Transverse colon (tissue), 4 donors: Measurements from ENCODE around the gene FOXD3. TPM values are rescaled to one million over a fixed set of nuclear protein-coding genes. Genes with fewer than 3 reads are reported as not detected.

Experiments
- DNase-seq: peaks from one replicate; pipeline ENCODE4 v3.0.0-alpha.2; 2019
- H3K27ac ChIP-seq, 4 donors: fragments of 200-600 bp; sonication (generic); 2 replicates each; pipeline ENCODE4 v1.5.1; 2016 to 2018; ENCODE audit warnings: inconsistent platforms in 4 of 4
- H3K27me3 ChIP-seq: fragments of 200-600 bp; sonication (generic); 2 replicates; pipeline ENCODE4 v1.5.1; 2017; ENCODE audit warnings: inconsistent platforms
- H3K36me3 ChIP-seq, 4 donors: fragments of 200-600 bp; sonication (generic); 2 replicates each; pipeline ENCODE4 v1.5.1; 2017 to 2019; ENCODE audit warnings: inconsistent platforms in 4 of 4
- H3K4me1 ChIP-seq, 4 donors: fragments of 200-600 bp; sonication (generic); 2 replicates each; pipeline ENCODE4 v1.5.1; 2017 to 2020; ENCODE audit warnings: inconsistent platforms in 4 of 4
- H3K4me3 ChIP-seq, 4 donors: fragments of 200-600 bp; sonication (generic); 1 replicate in 1 of 4; 2 replicates in 3 of 4; pipeline versions ENCODE4 v1.5.1 to v1.6.1; 2017 to 2019; ENCODE audit warnings: inconsistent platforms in 4 of 4
- H3K9me3 ChIP-seq, 2 donors: fragments of 200-600 bp; sonication (generic); 2 replicates each; pipeline ENCODE4 v1.5.1; 2017 to 2019; ENCODE audit warnings: inconsistent platforms in 2 of 2
- EP300 ChIP-seq: sonication (generic); formaldehyde crosslinking; IDR thresholded peaks from one replicate; pipeline ENCODE4 v1.6.1; 2017; ENCODE audit warnings: antibody characterized with exemption, low read depth
- POLR2A ChIP-seq: fragments of 450-650 bp; IDR thresholded peaks from one replicate; pipeline ENCODE4 v1.6.1; 2016; ENCODE audit warnings: antibody characterized with exemption, mild to moderate bottlenecking, moderate library complexity
- POLR2AphosphoS5 ChIP-seq, 3 donors: sonication (generic); formaldehyde crosslinking; IDR thresholded peaks; one replicate each; pipeline ENCODE4 v1.6.1; 2016; ENCODE audit warnings: antibody characterized with exemption in 3 of 3
- WGBS, 2 donors: methylation state at CpG; one replicate each; pipeline ENCODE4 v1.1.5; 2018; ENCODE audit warnings: low coverage in 1 of 2; 5-methylcytosine and 5-hydroxymethylcytosine counted together
- in situ Hi-C, 4 donors: fragments of 200-750 bp; cut with MboI; loops; one replicate each; pipeline versions ENCODE4 v1.15.0 to v1.15.1; 2017; ENCODE audit warnings: low sequenced_read_pairs in 3 of 4, low pct_ligation_motif_present in 1 of 4, low pct_unique_long_range_greater_than_20kb in 1 of 4
- intact Hi-C: fragments of 100-400 bp; cut with DNase I; formaldehyde crosslinking; loops from one replicate; pipeline ENCODE4 v1.15.1; 2023; ENCODE audit warnings: low total_unique reads
- total RNA-seq, 4 donors: library from RNA; depleted of rRNA; stranded (reverse); fragments of >200 nt; gene quantifications; one replicate each; pipeline ENCODE4 v1.1.0, GENCODE V29; 2016
- TF ChIP-seq, protein P1 (sequence below), 5 experiments: fragments of 200-600 bp in 3 of 5; fragments of 450-650 bp in 2 of 5; sonication (generic) in 3 of 5; IDR thresholded peaks; 1 replicate in 2 of 5; 2 replicates in 3 of 5; pipeline ENCODE4 v1.5.1; 2016 to 2017; ENCODE audit warnings: antibody characterized with exemption in 5 of 5, inconsistent platforms in 3 of 5, mild to moderate bottlenecking in 2 of 5, moderate library complexity in 1 of 5

FOXD3 gene
- total RNA-seq, 4 donors from 2014 or later = 0.32 to 0.68 TPM; not detected in 2

GRCh38 chr1:63359561-63359960 lies 37.2 kb downstream of the FOXD3 start:
- Histone ChIP-seq H3K27me3 (peaks cover 30% of the 10 kb centered on the region), H3K9me3 (no peaks in the 10 kb centered on the region), H3K36me3 (no peaks in the 10 kb centered on the region), H3K4me3 (no peak overlapping the region), H3K4me1 (no peaks in the 10 kb centered on the region), H3K27ac (no peak overlapping the region)
- in situ Hi-C loops (no loop called here), intact Hi-C loops (no loop called here)
- DNase-seq = no peak
- TF ChIP-seq, protein P1, sequence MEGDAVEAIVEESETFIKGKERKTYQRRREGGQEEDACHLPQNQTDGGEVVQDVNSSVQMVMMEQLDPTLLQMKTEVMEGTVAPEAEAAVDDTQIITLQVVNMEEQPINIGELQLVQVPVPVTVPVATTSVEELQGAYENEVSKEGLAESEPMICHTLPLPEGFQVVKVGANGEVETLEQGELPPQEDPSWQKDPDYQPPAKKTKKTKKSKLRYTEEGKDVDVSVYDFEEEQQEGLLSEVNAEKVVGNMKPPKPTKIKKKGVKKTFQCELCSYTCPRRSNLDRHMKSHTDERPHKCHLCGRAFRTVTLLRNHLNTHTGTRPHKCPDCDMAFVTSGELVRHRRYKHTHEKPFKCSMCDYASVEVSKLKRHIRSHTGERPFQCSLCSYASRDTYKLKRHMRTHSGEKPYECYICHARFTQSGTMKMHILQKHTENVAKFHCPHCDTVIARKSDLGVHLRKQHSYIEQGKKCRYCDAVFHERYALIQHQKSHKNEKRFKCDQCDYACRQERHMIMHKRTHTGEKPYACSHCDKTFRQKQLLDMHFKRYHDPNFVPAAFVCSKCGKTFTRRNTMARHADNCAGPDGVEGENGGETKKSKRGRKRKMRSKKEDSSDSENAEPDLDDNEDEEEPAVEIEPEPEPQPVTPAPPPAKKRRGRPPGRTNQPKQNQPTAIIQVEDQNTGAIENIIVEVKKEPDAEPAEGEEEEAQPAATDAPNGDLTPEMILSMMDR (IDR thresholded peaks at IDR 0.05) = no peak
- TF ChIP-seq POLR2A (no peak), EP300 (no peak)
- 88 to 91% methylated on average over 5 of the region's 5 CpGs for WGBS, 2 donors

DNA sequence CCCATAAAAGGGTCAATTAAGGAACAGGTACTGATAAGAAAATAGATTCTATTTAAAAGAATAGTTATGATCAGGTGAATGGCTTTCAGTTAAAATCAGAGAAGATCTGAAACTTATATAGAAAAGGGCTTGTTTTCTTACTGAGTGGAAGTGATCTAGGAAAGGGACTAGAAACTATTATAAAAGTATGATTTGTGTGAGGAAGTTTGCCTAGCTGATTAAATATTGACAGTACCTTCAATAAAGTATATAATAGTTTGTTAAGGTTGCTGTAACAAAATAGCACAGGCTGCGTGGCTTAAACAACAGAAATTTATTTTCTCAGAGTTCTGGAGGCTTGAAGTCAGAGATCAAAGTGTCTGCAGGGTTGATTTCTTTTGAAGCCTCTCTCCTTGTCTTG lies 39.7 kb downstream of the FOXD3 start:
- Histone ChIP-seq H3K9me3 (no peaks in the 10 kb centered on the region), H3K36me3 (no peaks in the 10 kb centered on the region), H3K27ac (no peak overlapping the region), H3K27me3 (peaks cover 16% of the 10 kb centered on the region), H3K4me3 (no peak overlapping the region), H3K4me1 (peaks cover 0 to 4% (median 2%) of the 10 kb centered on the region in 4 donors)
- WGBS, 2 donors = 25 to 35% methylated on average over 1 of the region's 1 CpG
- in situ Hi-C loops (no loop called here), intact Hi-C loops (no loop called here)
- TF ChIP-seq EP300 (no peak), POLR2AphosphoS5 (IDR thresholded peaks at IDR 0.05) (no peak), POLR2A (no peak)
- TF ChIP-seq, protein P1 (IDR thresholded peaks at IDR 0.05) = no peak
- no peak for DNase-seq

DNA sequence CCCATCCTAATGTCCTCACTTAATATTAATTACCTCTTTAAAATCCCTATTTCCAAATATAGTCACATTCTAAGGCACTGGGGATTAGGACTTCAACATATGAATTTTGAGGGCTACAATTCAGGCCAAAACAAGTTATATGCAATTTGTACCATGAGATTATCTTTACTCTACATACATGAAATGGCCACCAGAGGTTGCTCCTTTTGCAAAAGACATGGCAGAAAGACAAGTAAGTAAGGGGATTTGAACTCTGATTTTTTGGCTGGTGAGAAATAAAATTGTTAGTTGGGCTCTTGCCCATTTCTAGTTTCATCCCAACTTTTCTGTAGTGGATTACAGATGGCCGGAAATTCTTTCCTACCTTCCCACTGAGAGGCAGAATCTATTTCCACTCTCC lies 40.2 kb downstream of the FOXD3 start:
- 82 to 97% methylated on average over 1 of the region's 1 CpG for WGBS, 2 donors
- Histone ChIP-seq H3K4me1 (peaks cover 0 to 5% (median 2%) of the 10 kb centered on the region in 4 donors), H3K9me3 (no peaks in the 10 kb centered on the region), H3K27ac (no peak overlapping the region), H3K4me3 (no peak overlapping the region), H3K36me3 (no peaks in the 10 kb centered on the region), H3K27me3 (peaks cover 16% of the 10 kb centered on the region)
- intact Hi-C loops (no loop called here), in situ Hi-C loops (no loop called here)
- TF ChIP-seq POLR2AphosphoS5 (IDR thresholded peaks at IDR 0.05) = no peak
- TF ChIP-seq POLR2A = no peak
- TF ChIP-seq, protein P1 (IDR thresholded peaks at IDR 0.05) = no peak
- TF ChIP-seq EP300 = no peak
- DNase-seq = no peak

DNA sequence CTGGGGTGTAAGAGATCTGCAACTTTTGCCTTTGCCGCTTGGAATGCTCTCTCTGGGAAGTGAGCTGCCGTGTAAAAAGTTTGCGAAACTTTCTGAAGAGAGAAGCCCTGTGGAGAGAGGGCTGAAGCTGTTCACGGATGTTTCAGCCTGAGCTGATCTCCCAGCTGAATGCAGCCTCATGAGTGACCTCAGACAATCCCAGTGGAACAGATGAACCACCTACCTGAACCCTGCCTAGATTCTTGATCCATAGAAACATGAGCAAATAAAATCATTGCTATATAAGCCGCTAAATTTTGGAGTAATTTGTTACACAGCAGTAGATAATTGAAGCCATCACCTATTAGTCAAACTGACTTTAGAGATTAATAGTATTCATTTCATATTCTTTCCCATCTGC lies 40.6 kb downstream of the FOXD3 start:
- in situ Hi-C loops (no loop called here), intact Hi-C loops (no loop called here)
- no peak overlapping the region for H3K27ac ChIP-seq
- no peaks in the 10 kb centered on the region for H3K36me3 ChIP-seq
- peaks cover 0 to 6% (median 3%) of the 10 kb centered on the region in 4 donors for H3K4me1 ChIP-seq
- TF ChIP-seq POLR2A (no peak), POLR2AphosphoS5 (IDR thresholded peaks at IDR 0.05) (no peak), EP300 (no peak)
- TF ChIP-seq, protein P1 (IDR thresholded peaks at IDR 0.05) = no peak
- 91 to 93% methylated on average over 4 to 5 of the region's 5 CpGs for WGBS, 2 donors
- DNase-seq = no peak
- H3K9me3 ChIP-seq = no peaks in the 10 kb centered on the region
- no peak overlapping the region for H3K4me3 ChIP-seq
- H3K27me3 ChIP-seq = peaks cover 16% of the 10 kb centered on the region
